ENCODE results near the gene SPATA2L. TPM values are rescaled to one million over a fixed set of nuclear protein-coding genes. Genes with fewer than 3 reads are reported as not detected.
"Not testable (repeated sequence)": the region's sequence is repeated elsewhere in the genome, so short reads cannot be mapped to it uniquely, and the experiment has no call there.

Gene SPATA2L
- total RNA-seq, 3 donors from 2014 or later: 13.6 to 16.4 (median 14.3) TPM

DNA sequence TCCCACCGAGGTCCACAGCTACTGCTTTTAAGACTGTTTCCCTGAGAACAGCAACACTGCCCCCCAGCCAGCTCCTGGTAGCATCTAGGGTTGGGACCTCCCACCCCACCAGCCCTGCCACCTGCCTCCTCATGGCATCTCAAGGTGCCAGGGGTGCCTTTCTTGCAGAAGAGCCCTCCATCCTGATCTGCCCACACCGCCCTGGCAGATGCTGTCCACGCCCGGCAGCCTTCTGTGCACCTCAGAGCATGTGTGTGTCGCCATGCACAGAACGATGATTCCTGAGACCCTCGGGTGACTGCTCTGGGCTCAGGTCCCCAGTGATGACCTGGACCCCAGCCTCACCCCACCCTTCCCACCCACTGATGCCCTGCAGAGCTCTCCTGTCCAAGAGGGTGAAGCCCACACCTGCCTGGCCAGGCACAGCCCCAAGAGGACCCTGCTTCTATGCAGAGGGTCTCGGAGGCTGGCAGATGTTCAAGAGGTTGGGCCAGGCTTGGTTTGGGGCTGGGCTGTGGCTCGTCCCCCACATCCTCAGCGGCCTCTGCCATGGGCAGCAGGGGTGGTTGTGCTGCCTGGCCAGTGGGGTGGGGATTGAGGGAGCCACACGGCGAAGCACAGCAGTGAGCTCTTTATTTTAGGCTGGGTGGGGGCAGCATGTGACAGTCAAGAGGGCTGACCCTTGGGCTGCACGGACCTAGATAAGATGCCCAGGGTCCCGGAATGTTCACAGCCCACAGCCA is 5.2 kb upstream of the SPATA2L start:
- H3K36me3 Mint-ChIP-seq (ENCODE audit: insufficient read depth): no peaks in the 10 kb centered on the region
- H3K4me1 Mint-ChIP-seq (ENCODE audit: low read depth): peaks cover 15% of the 10 kb centered on the region
- DNase-seq (no peak), ATAC-seq (no peak)
- H3K27me3 Mint-ChIP-seq (ENCODE audit: low read depth): no peaks in the 10 kb centered on the region
- H3K9me3 Mint-ChIP-seq: no peaks in the 10 kb centered on the region
- no peak overlapping the region for H3K4me3 Mint-ChIP-seq

DNA sequence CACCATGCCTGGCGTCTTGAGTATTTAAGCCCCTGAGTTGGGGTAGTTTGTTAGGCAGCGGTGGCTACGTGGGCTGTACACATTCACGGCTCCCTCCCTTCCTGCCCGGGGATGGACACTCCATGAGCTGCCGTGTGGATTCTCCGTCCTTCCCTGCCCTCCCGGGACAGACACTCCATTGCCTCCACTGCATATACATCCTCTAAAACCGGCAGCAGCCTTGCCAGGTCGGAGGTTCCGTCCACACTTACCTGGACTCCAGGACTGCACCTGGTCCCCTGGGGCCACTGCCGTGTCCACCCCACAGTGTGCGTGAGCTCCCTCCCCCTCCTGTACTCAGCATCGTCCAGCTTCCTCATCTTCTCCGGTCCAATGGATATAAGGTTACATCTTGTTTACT is 3.5 kb upstream of the SPATA2L start:
- Mint-ChIP-seq H3K36me3 (ENCODE audit: insufficient read depth) (no peaks in the 10 kb centered on the region), H3K4me3 (no peak overlapping the region), H3K9me3 (no peaks in the 10 kb centered on the region), H3K27me3 (ENCODE audit: low read depth) (no peaks in the 10 kb centered on the region), H3K4me1 (ENCODE audit: low read depth) (peaks cover 18% of the 10 kb centered on the region)
- ATAC-seq (no peak), DNase-seq (no peak)

DNA sequence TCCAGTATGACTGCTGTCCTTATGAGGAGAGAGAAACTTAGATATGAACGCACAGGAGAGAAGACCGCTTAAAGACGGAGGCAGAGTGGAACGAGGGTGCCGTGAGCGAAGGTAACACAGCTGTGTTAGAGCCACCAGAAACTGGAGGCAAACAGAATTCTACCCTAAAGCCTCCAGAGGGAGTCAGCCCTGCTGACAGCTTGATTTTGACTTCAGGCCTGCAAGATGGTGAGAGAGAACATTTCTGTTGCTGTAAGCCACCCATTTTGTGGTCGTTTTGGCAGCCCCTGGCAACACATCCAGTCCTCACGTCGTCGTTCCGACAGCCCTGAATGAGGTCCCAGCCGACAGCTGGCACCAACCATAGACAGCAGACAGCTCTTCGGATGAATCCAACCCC is 2.8 kb upstream of the SPATA2L start:
- Mint-ChIP-seq H3K4me3 (no peak overlapping the region), H3K4me1 (ENCODE audit: low read depth) (peaks cover 22% of the 10 kb centered on the region), H3K36me3 (ENCODE audit: insufficient read depth) (no peaks in the 10 kb centered on the region), H3K9me3 (no peaks in the 10 kb centered on the region), H3K27me3 (ENCODE audit: low read depth) (no peaks in the 10 kb centered on the region)
- ATAC-seq (no peak), DNase-seq (no peak)

DNA sequence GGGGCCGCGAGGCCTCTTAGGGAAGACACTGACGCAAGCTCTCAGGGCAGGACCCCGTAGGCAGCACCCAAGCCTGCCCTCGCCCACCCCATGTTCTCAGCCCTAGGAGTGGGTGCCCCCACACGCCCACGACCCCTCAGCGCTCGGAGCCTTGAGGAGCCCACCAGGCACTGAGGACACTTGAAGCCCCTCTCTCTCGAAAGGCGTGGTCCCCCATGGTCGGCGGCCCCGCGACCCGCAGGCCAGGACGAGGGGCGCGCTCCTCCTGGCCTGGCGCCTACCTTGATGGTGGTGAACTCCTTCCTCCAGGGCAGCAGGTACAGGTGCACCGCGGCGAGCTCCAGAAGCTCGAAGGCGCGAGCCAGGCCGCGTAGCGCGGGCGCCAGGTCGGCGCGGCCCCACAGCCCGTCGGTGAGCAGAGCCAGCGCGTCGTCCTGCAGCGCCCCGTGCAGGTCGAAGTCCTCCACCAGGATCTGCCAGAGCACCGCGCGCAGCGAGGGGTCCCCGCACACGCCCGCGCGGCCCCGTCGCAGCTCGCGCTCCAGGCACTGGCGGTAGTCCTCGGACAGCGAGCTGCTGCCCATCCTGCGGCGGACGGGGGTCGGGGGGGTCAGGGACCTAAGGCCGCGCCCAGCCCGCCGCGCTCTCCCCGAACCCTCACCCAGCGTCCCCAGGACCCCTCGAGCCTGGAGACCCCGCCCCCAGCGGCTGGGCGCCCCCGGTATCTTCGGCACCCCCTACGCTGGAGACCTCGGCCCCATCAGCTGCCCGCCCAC is 668 bp downstream of the SPATA2L start:
- H3K9me3 Mint-ChIP-seq: no peaks in the 10 kb centered on the region
- peaks cover 25% of the 10 kb centered on the region for H3K4me1 Mint-ChIP-seq (ENCODE audit: low read depth)
- ATAC-seq (peak; percentile 31 to 36), DNase-seq (peak; percentile 39)
- H3K27me3 Mint-ChIP-seq (ENCODE audit: low read depth): no peaks in the 10 kb centered on the region
- peak overlapping the region; percentile 79 for H3K4me3 Mint-ChIP-seq
- H3K36me3 Mint-ChIP-seq (ENCODE audit: insufficient read depth): no peaks in the 10 kb centered on the region

DNA sequence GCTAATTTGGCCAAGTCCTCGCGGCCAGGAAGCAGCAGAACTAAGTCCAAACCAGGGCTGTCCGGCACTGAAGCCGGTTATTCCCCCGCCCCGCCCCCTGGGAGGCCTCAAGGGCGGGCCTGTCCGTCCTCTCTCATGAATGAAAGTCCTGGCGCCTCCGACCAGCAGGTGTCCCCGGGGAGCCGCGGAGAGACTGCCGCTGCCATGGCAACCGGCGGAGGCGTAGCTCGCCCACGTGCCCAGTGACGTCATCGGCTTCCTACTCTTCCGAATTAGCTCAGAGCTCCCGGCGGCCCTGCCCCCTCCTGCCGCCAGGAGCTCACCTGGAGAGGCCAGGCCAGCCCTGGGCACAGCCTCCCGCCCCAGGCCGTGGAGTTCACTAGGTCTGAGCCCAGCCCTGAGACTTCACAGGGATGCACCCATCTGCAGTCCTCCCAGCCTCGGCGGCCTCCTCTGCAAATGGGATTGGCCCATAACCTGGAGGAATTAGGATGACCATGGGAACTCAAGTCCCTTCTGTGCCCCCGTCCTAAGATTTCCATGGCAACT is 1.3 kb downstream of the SPATA2L start:
- H3K27me3 Mint-ChIP-seq (ENCODE audit: low read depth): no peaks in the 10 kb centered on the region

DNA sequence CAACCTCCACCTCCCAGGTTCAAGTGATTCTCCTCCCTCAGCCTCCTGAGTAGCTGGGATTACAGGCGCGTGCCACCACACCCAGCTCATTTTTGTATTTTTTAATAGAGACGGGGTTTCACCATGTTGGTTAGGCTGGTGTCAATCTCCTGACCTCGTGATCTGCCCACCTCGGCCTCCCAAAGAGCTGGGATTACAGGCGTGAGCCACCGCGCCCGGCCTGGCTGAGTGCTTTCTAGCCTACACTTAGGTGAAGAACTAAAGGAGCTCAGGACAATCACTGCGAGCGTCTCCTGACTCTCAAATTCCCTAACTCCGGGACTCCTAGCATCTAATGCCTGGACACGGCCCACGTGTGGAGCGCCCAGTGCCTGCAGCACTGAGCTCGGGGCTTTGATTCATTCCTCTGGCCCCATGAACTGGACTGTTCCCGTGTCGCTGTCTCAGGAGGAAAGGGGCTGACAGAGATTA is 1.8 kb downstream of the SPATA2L start:
- H3K9me3 Mint-ChIP-seq; H3K36me3 Mint-ChIP-seq (ENCODE audit: insufficient read depth); ATAC-seq; H3K27me3 Mint-ChIP-seq (ENCODE audit: low read depth); DNase-seq: not testable (repeated sequence)
- peaks cover 23% of the 10 kb centered on the region for H3K4me1 Mint-ChIP-seq (ENCODE audit: low read depth)
- H3K4me3 Mint-ChIP-seq: peak overlapping the region; percentile 79

More for the DNA sequence above, 1.3 kb downstream of the SPATA2L start:
- DNase-seq (peak; percentile 99), ATAC-seq (peak; percentile 11 to 12)
- no peaks in the 10 kb centered on the region for H3K9me3 Mint-ChIP-seq
- H3K4me3 Mint-ChIP-seq: peak overlapping the region; percentile 79
- H3K4me1 Mint-ChIP-seq (ENCODE audit: low read depth): peaks cover 23% of the 10 kb centered on the region
- no peaks in the 10 kb centered on the region for H3K36me3 Mint-ChIP-seq (ENCODE audit: insufficient read depth)

DNA sequence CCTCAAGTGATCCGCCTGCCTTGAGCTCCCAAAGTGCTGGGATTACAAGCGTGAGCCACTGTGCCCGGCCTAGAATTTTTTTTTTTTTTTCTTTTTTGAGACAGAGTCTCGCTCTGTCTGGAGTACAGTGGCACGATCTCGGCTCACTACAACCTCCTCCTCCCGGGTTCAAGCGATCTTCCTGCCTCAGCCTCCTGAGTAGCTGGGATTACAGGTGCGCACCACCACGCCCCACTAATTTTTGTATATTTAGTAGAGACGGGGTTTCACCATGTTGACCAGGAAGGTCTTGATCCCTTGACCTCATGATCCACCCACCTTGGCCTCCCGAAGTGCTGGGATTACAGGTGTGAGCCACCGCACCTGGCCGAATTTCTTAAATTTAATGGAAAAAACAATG is 2.8 kb downstream of the SPATA2L start:
- not testable (repeated sequence) for ATAC-seq, H3K4me3 Mint-ChIP-seq

DNA sequence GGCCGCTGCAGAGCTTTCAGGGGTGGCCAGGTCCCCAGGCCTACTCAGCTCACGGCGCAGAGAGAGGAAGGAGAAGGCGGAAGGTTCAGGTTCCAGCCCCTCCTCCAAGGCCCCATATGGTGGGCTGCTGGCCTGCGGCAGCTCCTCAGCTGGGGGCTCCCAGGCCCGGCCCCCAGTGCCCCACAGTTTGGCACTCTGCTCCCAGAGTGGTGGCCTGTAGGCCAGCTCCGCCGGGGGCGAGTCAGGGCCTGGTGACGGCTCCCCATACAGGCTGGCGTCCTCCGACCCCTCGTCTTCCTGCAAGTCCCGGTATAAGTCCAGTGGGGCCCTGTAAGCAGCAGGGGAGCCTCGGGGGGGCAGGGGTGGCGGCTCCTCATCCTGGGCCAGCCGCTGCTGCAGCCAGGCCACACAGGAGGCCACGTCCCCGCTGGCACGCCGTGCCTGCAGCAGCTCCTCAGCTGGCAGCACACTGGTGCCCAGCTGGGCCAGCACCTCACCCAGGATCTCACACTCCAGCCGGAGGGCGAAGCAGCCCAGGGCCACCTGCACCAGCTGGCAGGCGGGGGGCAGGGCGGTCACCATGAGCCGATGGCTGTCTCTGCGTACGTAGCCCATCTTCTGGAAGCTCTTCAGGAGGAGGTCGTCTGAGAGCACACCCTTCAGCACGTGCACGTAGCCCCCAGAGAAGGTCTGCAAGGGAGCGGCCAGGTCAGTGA is 3.7 kb downstream of the SPATA2L start:
- Mint-ChIP-seq H3K4me3 (no peak overlapping the region), H3K9me3 (no peaks in the 10 kb centered on the region), H3K4me1 (ENCODE audit: low read depth) (peaks cover 23% of the 10 kb centered on the region), H3K27me3 (ENCODE audit: low read depth) (no peaks in the 10 kb centered on the region), H3K36me3 (ENCODE audit: insufficient read depth) (peaks cover 5% of the 10 kb centered on the region)
- no peak for DNase-seq
- ATAC-seq: no peak

More for the DNA sequence above, 2.8 kb downstream of the SPATA2L start:
- not testable (repeated sequence) for H3K9me3 Mint-ChIP-seq; H3K36me3 Mint-ChIP-seq (ENCODE audit: insufficient read depth); H3K27me3 Mint-ChIP-seq (ENCODE audit: low read depth); DNase-seq
- peaks cover 23% of the 10 kb centered on the region for H3K4me1 Mint-ChIP-seq (ENCODE audit: low read depth)

DNA sequence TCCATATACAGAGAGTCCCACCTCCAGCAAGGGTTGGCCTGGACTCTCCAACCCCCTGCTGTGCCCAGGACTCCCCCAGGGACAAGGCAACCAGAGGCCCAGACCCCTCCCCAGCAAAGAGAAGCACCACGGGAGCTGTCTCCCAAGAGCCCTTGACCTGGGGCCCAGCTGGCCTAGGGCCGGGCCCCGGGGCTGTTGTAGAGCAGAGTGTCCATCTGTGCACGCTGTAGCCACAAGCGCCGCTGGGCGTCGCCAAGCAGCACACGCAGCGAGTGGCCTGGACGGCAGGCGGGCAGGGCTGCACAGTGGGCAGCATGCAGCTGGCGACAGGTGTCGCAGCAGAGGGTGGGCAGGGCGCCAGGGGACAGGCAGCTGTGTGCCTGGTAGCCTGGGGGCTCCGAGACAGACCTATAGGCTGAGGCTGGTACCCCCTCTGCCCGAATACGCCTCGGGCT is 4.3 kb downstream of the SPATA2L start:
- Mint-ChIP-seq H3K27me3 (ENCODE audit: low read depth) (no peaks in the 10 kb centered on the region), H3K4me1 (ENCODE audit: low read depth) (peaks cover 18% of the 10 kb centered on the region), H3K4me3 (no peak overlapping the region), H3K36me3 (ENCODE audit: insufficient read depth) (peaks cover 5% of the 10 kb centered on the region), H3K9me3 (no peaks in the 10 kb centered on the region)
- DNase-seq: no peak
- ATAC-seq: no peak

DNA sequence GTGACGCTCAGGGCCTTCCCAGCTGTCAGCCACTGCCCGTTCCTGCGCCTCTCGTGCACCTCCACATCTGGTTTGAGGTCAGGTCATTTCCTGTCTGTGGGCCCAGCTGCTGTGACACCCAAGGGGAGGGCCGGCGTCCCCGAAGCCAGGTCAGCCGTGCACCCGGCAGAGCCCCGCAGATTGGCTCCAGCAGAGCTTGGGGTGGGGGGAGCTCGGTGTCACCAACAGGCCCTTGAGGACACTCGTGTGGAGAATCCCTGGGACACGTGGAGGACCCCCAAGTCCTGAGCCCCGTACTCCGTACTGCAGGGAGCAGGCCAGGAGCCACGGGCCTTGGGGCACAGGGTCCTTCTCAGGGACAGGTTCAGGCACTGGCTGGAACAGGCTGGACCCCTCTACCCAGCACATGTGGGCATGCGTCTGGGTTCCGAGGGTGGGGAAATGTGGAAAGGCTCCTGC is 4.8 kb downstream of the SPATA2L start:
- DNase-seq (no peak), ATAC-seq (no peak)
- Mint-ChIP-seq H3K4me1 (ENCODE audit: low read depth) (peaks cover 16% of the 10 kb centered on the region), H3K36me3 (ENCODE audit: insufficient read depth) (peaks cover 5% of the 10 kb centered on the region), H3K9me3 (no peaks in the 10 kb centered on the region), H3K4me3 (no peak overlapping the region), H3K27me3 (ENCODE audit: low read depth) (no peaks in the 10 kb centered on the region)

DNA sequence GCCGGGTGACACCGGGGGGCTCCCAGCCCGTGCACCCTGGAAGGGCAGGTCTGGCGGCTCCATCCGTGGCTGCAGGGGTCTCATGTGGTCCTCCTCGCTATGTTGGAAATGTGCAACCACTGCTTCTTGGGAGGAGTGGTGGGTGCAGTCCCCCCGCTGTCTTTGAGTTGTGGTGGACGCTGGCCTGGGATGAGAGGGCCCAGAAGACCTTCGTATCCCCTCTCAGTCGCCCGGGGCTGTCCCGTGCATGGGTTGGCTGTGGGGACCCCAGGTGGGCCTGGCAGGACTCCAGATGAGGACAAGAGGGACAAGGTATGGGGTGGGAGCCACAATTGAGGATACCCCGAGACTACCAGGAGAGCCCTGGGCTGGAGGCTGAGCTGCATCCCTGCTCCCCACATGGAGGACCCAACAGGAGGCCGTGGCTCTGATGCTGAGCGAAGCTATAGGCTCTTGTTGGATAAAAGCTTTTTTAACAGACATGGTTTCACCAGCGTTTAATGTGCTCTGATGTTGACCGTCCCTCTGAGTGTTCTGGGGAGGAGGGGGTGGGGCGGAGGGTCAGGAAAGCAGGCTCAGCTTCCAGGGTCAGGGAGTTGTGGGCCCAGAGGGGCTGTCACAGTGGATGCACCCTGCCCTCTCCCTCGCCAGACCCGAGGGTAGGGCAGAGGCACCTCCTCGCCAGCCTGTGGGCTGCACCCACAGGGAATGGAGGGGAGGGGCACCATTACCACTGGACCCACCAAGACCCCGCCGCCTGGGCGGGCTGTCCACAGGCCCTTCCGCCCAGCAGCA is 5.4 kb downstream of the SPATA2L start:
- Mint-ChIP-seq H3K9me3 (no peaks in the 10 kb centered on the region), H3K4me1 (ENCODE audit: low read depth) (peaks cover 16% of the 10 kb centered on the region), H3K27me3 (ENCODE audit: low read depth) (no peaks in the 10 kb centered on the region), H3K36me3 (ENCODE audit: insufficient read depth) (peaks cover 5% of the 10 kb centered on the region), H3K4me3 (no peak overlapping the region)
- DNase-seq (no peak), ATAC-seq (no peak)

DNA sequence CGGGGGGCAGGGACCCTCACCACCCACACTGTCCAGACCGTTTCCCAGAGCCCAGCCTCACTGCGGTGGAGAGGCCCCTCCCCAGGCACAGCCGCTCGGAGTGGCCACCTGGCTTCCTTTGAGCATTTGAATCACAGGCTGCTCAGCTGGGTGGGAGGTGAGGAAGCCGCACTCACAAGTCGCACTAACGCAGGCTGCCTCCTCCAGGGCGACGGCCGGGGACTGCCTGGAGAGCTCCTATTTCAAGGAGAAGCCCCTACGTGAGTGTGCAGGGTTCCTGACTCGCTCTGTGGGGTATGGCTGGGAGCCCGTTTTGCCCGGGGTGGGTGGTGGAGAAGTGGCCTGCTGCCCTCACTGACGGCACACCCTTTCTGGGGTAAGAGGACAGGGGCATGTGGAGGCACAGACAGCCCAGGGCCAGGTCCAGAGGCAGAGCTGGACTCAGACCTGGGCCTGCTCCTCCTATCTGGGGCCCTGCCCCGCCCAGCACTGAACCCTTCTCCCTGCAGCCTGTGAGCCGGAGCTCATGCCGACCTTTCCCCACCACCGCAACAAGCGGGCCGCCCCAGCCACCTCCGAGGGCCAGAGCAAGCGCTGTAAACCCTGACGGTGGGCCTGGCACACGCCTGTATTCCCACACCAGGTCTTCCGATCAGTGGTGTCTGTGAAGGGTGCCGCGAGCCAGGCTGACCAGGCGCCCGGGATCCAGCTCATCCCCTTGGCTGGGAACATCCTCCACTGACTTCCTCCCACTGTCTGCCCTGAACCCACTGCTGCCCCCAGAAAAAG is 6.2 kb downstream of the SPATA2L start:
- ATAC-seq: no peak
- H3K4me3 Mint-ChIP-seq: no peak overlapping the region
- H3K36me3 Mint-ChIP-seq (ENCODE audit: insufficient read depth): peaks cover 6% of the 10 kb centered on the region
- no peak for DNase-seq
- no peaks in the 10 kb centered on the region for H3K9me3 Mint-ChIP-seq
- no peaks in the 10 kb centered on the region for H3K27me3 Mint-ChIP-seq (ENCODE audit: low read depth)
- peaks cover 14% of the 10 kb centered on the region for H3K4me1 Mint-ChIP-seq (ENCODE audit: low read depth)

DNA sequence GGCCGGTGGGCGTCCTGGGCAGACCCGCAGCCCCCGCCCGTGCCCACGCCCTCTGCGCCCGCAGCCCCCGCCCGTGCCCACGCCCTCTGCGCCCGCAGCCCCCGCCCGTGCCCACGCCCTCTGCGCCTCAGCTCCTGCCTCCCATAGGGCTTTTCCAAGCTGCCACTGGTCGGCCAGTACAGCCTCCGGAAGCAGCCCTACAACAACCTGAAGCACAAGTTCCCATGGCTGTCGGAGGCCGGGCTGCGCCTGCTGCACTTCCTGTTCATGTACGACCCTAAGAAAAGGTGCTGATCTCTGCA is 6.8 kb downstream of the SPATA2L start:
- peaks cover 10% of the 10 kb centered on the region for H3K4me1 Mint-ChIP-seq (ENCODE audit: low read depth)
- not testable (repeated sequence) for DNase-seq; H3K4me3 Mint-ChIP-seq; H3K9me3 Mint-ChIP-seq; ATAC-seq; H3K27me3 Mint-ChIP-seq (ENCODE audit: low read depth)
- peaks cover 11% of the 10 kb centered on the region for H3K36me3 Mint-ChIP-seq (ENCODE audit: insufficient read depth)
